GM23248 (cell line): Measurements from ENCODE around the gene CTSW.

Source experiments
- EZH2 ChIP-seq: fragments of 200-600 bp; sonication (generic); IDR thresholded peaks from 2 replicates; pipeline ENCODE4 v1.6.1; 2018; ENCODE audit warnings: antibody characterized with exemption, mild to moderate bottlenecking; ENCODE audit not compliant: insufficient read depth, poor library complexity, severe bottlenecking
- EZH2phosphoT487 ChIP-seq: fragments of 200-600 bp; sonication (generic); IDR thresholded peaks from 2 replicates; pipeline ENCODE4 v1.6.1; 2018; ENCODE audit warnings: antibody characterized with exemption, moderate library complexity, mild to moderate bottlenecking, low read depth; ENCODE audit not compliant: insufficient read depth

DNA sequence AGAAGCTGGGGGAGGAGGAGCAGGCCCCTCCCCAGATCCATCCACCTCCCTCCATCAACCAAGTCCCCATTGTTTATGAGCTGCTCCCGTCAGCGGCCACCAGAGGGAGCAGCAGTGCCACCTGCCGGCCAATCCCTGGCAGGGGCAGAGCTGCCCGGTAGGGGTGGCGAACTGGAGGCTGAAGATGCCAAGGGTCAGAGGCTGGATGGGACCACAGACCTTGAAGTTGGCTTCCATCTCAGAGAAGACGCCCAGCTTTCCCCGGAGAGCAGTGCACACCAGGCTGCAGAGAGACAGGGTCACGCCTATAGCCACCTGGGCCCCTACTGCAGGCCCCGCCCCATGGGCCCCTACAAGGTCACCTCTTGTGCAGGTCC, 5.1 kb downstream of the CTSW start:
- TF ChIP-seq EZH2: no peak
- no peak for TF ChIP-seq EZH2phosphoT487
